GM21381 (cell line): ENCODE measurements around the gene SELENOV.
A peak's percentile ranks its signal among the peaks of the same experiment; 100 is the strongest.

Experiments
- ATAC-seq: cut with Tn5 transposase; IDR thresholded peaks from one replicate; pipeline ENCODE4 v1.9.1; 2021; ENCODE audit warnings: mild to moderate bottlenecking, moderate library complexity; ENCODE audit not compliant: unreplicated experiment

The SELENOV gene

GRCh38 chr19:39555883-39556282 is 40.9 kb downstream of the SELENOV start:
- ATAC-seq = no peak

- peak; percentile 57 for ATAC-seq
These were observed 43.1 kb downstream of the SELENOV start for GRCh38 chr19:39557811-39558623.

- no peak for ATAC-seq
These were observed 43.7 kb downstream of the SELENOV start for GRCh38 chr19:39558624-39559117.

GRCh38 chr19:39563408-39563807 is 48.5 kb downstream of the SELENOV start:
- ATAC-seq = no peak

- no peak for ATAC-seq
These were observed 51.1 kb downstream of the SELENOV start for GRCh38 chr19:39566064-39566463.

- ATAC-seq = no peak
These were observed 53.7 kb downstream of the SELENOV start for GRCh38 chr19:39568604-39569003.
